SH-SY5Y (cell line): ENCODE data around the gene CTBP1.

Experiments
- GATA2 ChIP-seq: IDR thresholded peaks from 2 replicates; pipeline ENCODE4 v1.6.1; 2011; ENCODE audit warnings: mild to moderate bottlenecking, low read depth, low read length
- GATA3 ChIP-seq: IDR thresholded peaks from 2 replicates; pipeline ENCODE4 v1.6.1; 2011; ENCODE audit warnings: low read depth, mild to moderate bottlenecking, low read length, moderate library complexity

DNA sequence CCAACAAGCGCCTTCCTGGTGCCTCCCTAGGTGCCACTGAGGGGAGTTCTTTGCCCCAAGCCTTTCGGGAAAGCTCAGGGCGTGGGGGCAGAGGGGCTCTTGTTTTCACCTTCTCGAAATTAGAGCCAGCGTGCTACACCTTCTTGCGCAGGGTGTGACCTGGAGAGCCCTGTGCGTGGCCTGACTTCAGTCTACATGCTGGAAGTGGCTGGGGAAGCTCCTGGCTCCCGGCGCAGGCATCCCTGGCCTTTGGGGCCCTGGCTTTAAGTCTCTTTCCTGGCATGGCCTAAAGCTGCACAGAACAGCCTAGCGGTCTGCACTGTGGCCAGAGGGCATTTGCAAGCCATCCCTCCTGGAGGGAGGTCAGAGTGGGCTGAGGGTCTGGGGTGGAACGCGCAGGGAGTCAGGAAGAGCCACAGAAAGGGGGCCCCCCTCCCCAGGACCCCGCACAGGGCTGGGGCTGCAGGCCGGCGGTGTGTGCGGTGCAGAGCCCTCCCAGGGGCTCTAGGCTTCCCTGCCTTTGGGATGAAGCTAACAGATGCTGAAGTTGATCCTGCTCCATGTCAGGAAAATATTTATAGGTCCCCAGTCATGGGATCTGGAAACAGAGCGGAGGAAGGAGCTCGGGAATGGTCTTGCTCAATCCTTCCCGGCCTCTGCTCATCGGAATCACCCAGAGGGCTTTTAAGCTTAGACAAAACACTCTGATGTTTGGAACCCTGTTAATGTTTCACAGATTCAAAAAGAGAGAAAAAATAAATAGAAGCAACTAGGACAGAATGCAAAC lies 75.8 kb downstream of the CTBP1 start:
- TF ChIP-seq GATA3 (no peak), GATA2 (no peak)
